ENCODE measurements around the gene PLA2G2D. TPM values are rescaled to one million over a fixed set of nuclear protein-coding genes. Genes with fewer than 3 reads are reported as not detected.

The PLA2G2D gene
- total and polyA plus RNA-seq, 2 of the 8 experiments (the other 6 are each of a cell fraction or from before 2014, with no cell fraction given): not detected

- H4K91ac ChIP-seq (replicated peaks; ENCODE audit: insufficient read length, low read length): no peak overlapping the region
- CTCF ChIA-PET (ENCODE audit: partially characterized antibody): interaction anchor here (0.6 to 13.5 kb wide), 39 partner anchors 10 to 341 kb away, joined by 3 to 127 read pairs (median 5); partner anchors contain the start of genes PLA2G2A and PLA2G2E
- no peak overlapping the region for H4K5ac ChIP-seq (ENCODE audit: insufficient read length, low read depth, low read length)
- H3K23me2 ChIP-seq (ENCODE audit: low read depth, low read length): no peaks in the 10 kb centered on the region
- peak overlapping the region in 1 of 2 experiments; percentile 44; a peak in 1 of 4 replicates for H3K4me2 ChIP-seq (ENCODE audit: insufficient read depth in 1 of 2, low read depth in 2 of 2, low read length in 2 of 2)
- H3K9me3 ChIP-seq (ENCODE audit: insufficient read depth in 2 of 2, low read depth in 1 of 2, low read length in 1 of 2): no peaks in the 10 kb centered on the region
- H3K23ac ChIP-seq (ENCODE audit: insufficient read length): no peak overlapping the region
- peak overlapping the region; percentile 100; the same call in 1 of the 2 replicates for H2BK15ac ChIP-seq (ENCODE audit: low read length)
- H3K18ac ChIP-seq (ENCODE audit: extremely low read depth, low read length): no peak overlapping the region
- H3K4me3 ChIP-seq (ENCODE audit: extremely low read depth in 1 of 4, insufficient read depth in 2 of 4, low read depth in 3 of 4, low read length in 4 of 4): no peak overlapping the region; a peak in 1 of 8 replicates
- H3K79me2 ChIP-seq (ENCODE audit: control insufficient read depth in 1 of 2, insufficient read depth in 2 of 2, low read length in 2 of 2): no peaks in the 10 kb centered on the region
- no peak overlapping the region for H3K27ac ChIP-seq (ENCODE audit: low read depth, low read length)
- no peak overlapping the region for H4K8ac ChIP-seq (ENCODE audit: extremely low read depth, insufficient read depth, low read length)
- no peak overlapping the region for H2BK5ac ChIP-seq (ENCODE audit: low read depth, low read length)
- H3K56ac ChIP-seq (replicated peaks; ENCODE audit: insufficient read length, low read depth, low read length): no peak overlapping the region
- H3K27me3 ChIP-seq (replicated peaks in 1 of 4; ENCODE audit: control insufficient read depth in 3 of 4, extremely low read depth in 1 of 4, insufficient read depth in 3 of 4, low read length in 3 of 4): no peaks in the 10 kb centered on the region
- H2BK12ac ChIP-seq (ENCODE audit: low read depth, low read length): no peak overlapping the region
- no peak overlapping the region; the same call in 1 of the 2 replicates for H2BK20ac ChIP-seq (ENCODE audit: low read length)
- no peak overlapping the region for H2AFZ ChIP-seq (ENCODE audit: low read length)
- H2BK120ac ChIP-seq (replicated peaks; ENCODE audit: low read depth, low read length): no peak overlapping the region
- H3K4ac ChIP-seq (replicated peaks; ENCODE audit: insufficient read length, low read depth, low read length): no peak overlapping the region
- no peak overlapping the region for H3K14ac ChIP-seq (ENCODE audit: insufficient read length)
- no peaks in the 10 kb centered on the region for H4K20me1 ChIP-seq (replicated peaks in 1 of 2; ENCODE audit: control insufficient read depth in 1 of 2, insufficient read depth in 2 of 2, low read length in 2 of 2)
- no peak overlapping the region for H3K9ac ChIP-seq (replicated peaks in 1 of 4; ENCODE audit: extremely low read depth in 1 of 4, low read depth in 3 of 4, low read length in 3 of 4)
- POLR2A ChIA-PET (ENCODE audit: partially characterized antibody): interaction anchor here (0.9 to 1.4 kb wide), 4 partner anchors 39 to 235 kb away, joined by 3 to 4 read pairs (median 3); no protein-coding TSS in a partner anchor
- no peaks in the 10 kb centered on the region for H3K79me1 ChIP-seq (ENCODE audit: low read depth, low read length)
- H3K36me3 ChIP-seq (ENCODE audit: control insufficient read depth in 2 of 4, insufficient read depth in 4 of 4, low read length in 3 of 4): no peaks in the 10 kb centered on the region
- 61% methylated on average over 7 of the region's 7 CpGs; no CpG with 5 or more reads in 1 of the 2 experiments for WGBS, 2 experiments (ENCODE audit: extremely low coverage in 1 of 2, insufficient coverage in 1 of 2, insufficient read length in 1 of 2, insufficient replicate concordance in 2 of 2, low coverage in 1 of 2, low lambda C conversion rate in 2 of 2, missing lambda C conversion rate in 1 of 2)
- no peak for FAIRE-seq
- no peak overlapping the region for H2AK5ac ChIP-seq (ENCODE audit: low read depth, low read length)
- no peak for DNase-seq (ENCODE audit: low read depth in 1 of 2, low spot score in 2 of 2)
- H3K4me1 ChIP-seq (replicated peaks in 1 of 4; ENCODE audit: control insufficient read depth in 3 of 4, insufficient read depth in 4 of 4, low read length in 3 of 4): peaks cover 0 to 11% (median 5%) of the 10 kb centered on the region in 4 experiments; a peak in 6 of 7 replicates
- TF ChIP-seq KDM4A (IDR thresholded peaks at IDR 0.05; ENCODE audit: low read depth, low read length, severe bottlenecking) (no peak), RXRA (IDR thresholded peaks at IDR 0.05; ENCODE audit: insufficient read depth, low read depth, low read length) (no peak), USF2 (IDR thresholded peaks at IDR 0.05; ENCODE audit: low read length) (0 out of 2 replicates have a peak, but pooled peaks have one; percentile 14), BCL11A (IDR thresholded peaks at IDR 0.05; ENCODE audit: low read depth in 2 of 2, low read length in 2 of 2) (no peak), TEAD4 (IDR thresholded peaks at IDR 0.05; ENCODE audit: low read depth, low read length) (no peak)
Observed at GRCh38 chr1:20152599-20152930, 33.2 kb upstream of the PLA2G2D start.
